GM18508 (cell line): ENCODE results near the gene E2F8.

Experiments used
- ATAC-seq: cut with Tn5 transposase; IDR thresholded peaks from one replicate; pipeline ENCODE4 v1.9.1; 2021; ENCODE audit warnings: moderate number of reproducible peaks; ENCODE audit not compliant: insufficient read depth, unreplicated experiment

The E2F8 gene

DNA sequence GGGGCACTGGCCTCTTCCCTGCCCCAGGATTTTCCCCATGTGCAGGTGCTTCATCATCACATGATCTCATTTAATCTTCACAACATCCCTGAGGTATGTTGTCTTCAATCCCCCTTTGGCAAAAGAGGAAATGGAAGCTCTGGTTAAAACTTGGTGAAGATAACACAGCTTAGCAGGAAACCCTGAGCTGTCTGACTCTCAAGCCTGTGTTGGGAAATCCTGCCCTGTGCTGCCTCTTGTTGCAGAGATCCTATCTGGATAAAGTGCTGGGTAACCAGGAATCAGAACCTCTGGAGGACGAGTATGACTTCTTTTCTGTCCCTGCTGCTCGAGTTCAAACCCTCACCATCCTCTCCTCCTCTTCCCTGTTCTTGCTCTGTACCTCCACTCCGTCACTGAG, 13.1 kb upstream of the E2F8 start:
- no peak for ATAC-seq

DNA sequence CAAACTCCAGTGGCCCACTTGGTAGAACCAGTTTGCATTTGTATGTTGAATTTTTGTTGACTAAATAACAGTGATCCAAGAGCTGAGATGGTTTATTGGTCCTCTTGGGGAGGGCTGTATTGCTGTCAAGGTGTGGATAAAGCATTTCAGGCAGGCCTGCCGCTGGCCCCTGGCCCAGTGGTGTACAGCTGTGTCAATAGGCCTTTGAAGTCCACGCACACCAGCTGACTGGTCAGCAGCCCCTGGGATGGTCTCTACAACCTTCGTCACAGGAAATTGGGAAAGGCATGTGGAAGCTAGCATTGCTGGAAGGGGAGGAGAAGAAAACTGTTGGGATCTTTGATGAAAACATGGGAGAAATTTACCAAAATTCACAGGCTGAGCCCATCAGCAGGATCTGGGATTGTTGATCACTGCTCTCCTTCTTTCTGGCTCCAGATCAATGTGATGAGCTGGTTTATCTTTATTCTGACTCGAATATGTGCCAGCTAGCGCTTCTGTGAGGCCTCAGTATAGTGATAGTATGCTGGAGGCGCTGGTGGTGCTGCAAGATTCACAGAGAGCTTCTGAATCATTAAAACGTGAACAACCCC, 12.5 kb upstream of the E2F8 start:
- no peak for ATAC-seq

DNA sequence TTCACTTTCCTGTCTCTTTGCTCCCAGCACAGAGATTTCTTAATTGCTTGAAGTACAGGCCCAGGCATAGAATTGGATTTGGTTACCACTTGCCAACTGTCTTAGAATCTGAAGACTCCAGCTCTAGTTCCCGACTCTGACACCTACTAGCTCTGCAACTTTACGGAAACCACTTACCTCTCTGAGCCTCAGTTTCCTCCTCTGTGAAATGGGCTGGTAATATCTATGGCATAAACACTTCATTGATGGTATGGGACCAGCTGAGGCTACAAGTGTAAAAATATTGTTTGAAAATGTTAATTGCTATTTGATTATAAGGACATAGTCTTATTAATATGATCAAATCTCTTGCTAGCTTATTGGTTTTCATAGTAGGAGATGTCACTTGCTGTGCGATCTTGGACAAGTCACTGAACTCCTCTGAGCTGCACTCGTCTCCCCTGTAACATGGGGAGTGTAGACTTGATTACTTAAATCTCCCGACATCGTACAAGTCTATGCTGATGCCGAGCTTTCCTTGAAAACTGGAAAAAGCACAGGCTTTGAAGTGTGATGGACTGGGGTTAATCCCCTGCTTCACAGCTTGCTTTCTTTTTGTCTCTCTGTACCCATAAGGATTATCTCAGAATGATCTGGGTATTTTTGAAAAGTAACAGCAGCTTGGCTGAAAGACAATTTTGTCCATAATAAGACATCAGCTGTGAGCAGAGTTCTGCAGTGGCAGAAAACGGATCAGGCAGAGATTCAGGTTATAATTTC, 11.8 kb upstream of the E2F8 start:
- no peak for ATAC-seq

DNA sequence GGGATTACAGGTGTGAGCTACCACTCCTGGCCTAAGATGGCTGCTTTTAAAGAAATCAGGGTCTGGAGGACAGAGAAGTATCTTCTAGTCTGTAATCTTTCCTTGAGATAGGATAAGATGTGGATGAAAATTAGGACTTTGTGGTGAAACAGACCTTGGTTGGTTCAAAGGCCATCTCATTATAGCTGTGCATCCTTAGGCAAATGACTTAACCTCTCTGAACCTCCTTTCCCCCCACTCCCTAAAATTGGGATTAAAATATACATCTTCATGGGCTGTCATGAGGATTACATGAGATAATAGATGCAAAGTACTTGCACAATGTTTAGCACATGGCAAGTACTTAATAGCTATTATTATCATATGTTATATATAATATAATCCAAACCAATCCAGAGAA, 10.8 kb upstream of the E2F8 start:
- no peak for ATAC-seq

DNA sequence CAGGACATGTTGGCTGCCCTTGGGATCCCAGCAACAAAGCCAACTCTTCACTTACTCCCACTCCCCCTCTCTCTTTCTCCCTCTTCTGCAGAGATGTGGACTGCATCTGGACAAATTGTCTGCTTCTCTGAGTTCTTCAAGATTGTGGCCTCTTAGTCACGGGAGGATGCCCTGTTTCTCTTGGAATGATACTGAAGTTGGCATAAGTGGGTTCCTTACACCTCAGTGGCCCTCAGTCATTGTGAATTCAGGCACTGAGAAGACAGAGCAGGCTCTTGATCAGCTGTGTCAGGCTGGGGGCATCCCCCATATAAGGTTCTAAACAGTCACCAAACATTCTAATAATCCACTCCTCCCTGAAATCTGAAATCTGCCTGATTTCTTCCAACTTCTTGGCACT, 6.1 kb upstream of the E2F8 start:
- no peak for ATAC-seq

DNA sequence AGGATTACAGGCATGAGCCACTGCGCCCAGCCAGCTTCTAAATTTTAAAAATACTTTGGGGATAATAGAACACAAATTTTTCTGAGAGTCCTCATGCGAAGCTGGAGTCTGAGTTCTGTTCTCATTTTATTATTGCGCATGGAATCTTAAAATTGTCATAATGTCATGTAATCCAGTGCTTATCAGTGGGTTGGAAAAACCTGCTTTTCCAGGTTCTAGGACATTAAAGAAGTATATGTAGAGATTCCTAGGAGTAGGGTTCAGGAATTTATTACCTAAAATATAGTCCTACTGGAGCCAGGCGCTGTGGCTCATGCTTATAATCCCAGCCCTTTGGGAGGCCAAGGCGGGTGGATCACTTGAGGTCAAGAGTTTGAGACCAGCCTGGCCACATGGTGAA, 4.6 kb upstream of the E2F8 start:
- no peak for ATAC-seq

DNA sequence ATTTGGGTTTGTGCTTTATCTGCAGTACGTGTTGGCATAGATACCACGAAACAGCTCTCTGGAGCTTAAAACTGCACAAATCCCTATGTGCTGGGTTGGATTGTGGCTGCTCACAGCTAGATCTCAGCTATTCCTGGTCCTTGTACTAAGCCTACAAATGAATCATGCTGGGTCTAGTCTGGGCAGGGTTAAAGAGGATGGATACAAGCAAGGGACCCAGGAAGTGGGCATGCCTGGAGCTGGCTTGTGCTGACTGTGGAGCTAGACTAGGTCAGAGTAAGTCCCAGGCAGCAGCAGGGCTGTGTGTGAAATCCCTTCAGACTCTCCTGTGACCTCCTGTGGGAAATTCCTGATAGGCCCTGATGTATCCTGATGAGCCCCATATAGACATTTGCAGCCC, 3.9 kb upstream of the E2F8 start:
- ATAC-seq, result no peak

DNA sequence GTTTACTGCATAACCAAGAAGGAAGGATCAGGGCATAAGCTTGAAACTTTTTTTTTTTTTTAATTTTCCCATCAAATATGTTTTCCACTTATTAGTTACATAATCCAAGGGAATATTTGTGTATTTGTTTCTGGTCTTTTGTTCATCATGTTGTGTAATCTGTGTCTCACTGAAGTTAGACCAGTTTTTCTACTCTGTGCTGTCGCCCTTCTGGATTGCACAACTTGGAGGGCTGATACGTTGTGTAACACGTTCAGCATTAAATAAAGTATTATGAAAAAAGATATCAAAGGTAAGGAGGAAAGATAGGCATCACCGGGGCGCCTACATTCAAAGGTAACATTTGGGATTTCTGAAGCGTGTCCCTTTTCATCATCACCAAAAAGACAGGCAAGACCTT, 3.3 kb upstream of the E2F8 start:
- no peak for ATAC-seq

DNA sequence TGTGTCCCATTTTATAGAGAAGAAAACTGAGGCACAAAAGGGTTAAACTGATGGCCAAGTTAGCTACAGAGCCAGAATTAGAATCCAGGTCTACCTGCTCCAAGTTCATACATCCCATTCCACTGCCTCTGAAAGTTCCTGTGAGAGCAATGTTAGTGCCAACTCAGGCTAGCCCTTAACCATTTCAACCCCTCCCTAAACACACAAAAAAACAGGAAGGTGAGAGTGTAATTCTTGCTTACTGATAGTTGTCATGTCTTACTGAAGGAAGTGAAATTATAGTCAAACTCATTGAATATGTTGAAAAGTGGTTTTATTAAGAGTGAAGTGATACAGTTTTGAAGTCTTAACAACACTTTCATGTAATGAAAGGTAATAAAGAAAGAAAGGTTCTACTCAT, 2.9 kb upstream of the E2F8 start:
- no peak for ATAC-seq

DNA sequence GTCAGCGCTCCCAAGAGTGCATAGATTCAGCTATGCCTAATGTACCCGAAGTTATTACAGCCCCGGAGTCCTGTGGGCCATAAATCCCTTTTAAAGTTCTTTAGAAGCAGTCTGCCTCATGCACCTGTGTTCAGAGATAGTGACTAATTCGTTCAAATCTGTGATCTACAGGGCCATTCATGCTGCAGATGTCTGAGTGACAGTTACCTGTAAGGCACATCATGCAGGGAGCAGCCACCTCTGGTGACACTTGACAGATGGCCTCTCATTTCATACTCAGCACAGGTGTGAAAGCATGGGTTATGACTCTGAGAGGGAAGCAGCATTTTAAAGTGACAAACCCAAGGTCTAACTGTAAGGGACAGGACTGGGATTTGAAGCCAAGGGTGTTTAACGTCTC, 2.4 kb upstream of the E2F8 start:
- ATAC-seq, result no peak

DNA sequence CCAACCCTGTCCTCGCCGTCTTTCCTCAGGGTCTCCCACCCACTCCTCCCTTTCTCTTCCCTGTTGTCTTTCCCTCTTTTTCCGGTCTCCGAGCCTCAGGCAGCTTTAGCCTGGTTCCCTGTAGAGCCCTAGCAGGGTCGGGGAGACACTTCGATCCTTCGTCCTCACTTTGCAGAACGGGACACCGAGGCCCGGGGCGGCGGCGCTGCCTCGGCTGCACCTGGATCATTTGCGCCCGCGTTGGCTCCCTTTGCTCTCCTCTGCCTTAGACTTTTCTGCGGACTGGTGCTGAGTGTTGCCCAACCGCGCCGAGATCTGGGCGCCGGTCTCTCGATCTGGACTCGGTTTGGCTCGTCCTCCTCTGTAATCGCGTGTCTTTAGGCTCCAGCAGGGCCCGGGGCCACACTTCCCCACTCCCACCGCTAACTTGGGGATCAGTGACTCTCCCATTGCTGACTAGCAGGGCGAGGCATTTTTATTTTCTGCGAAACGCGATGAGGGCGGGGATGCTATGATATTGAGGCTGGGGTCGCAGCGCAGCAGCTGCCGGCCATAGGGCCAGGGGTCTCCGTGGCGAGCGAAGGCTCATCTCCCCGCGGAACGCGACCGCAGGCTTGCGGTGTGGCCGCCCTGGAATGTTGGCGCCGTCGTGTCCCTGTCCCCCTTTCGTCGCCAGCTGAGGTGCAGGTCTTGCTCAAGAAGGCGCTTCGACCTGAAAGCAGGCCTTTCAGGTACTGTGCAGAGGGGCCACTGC, 1.6 kb upstream of the E2F8 start:
- ATAC-seq, result no peak

DNA sequence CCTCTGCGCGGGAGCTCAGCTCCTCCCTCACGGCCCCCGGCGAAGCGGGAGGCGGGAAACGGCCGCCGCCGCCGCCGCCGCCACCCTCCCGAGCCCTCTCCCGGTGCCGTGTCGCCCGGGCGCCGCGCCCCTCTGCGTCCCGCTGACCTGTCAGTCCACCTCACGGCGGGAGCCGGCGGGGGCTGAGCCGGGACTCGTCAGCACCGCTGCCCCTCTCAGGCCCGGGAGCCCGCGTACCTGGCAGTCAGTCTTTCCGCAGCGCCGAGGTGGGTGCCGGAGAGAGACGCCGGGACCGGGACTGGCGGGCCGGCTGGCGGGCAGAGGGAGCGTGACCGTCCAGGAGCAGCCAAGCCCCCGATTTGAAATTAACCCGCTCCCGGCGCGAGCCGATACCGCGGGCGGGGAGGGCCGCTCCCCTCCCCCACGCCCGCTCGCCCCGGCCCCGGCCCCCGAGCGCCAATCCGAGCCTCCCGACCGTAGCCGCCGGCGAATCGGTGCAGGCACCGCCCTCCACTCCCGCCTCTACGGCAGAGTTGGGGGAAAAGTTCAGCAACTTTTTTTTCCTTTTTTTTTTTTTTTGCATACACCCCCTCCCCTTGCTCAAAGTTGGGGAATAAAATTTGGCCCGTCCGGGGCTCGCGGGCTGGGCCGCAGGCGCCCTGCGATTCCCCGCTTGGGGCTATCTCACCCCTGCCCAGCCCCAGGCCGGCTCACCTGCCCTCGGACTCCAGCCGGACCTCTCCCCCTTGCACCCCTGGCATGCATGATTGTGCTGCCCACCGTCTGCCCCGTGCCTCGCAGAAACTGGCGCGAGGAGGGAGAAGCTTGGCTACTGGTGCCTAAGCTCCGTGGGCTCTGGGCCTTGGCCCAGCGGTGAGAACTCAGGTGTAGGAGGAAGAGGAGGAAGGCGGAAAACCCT, 774 bp upstream of the E2F8 start:
- ATAC-seq, result no peak

DNA sequence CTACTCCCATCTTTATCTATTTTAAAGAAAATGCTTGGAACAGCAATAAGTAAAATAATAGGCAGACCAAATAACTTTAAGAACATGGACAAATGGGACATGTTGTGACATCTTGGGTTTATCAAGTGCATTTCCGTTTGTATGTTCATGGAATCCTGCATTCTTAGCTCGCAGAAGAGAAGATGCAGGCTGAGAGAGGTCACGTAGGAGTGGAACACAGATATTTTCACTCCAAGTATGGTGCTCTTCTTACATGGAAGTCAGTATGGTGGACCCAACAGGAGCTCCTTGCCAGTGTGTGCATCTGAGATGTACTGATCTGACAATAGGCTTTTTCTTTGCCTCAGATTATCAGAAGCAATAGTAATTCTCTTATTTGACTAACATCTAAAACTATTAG, 1.7 kb downstream of the E2F8 start:
- no peak for ATAC-seq

DNA sequence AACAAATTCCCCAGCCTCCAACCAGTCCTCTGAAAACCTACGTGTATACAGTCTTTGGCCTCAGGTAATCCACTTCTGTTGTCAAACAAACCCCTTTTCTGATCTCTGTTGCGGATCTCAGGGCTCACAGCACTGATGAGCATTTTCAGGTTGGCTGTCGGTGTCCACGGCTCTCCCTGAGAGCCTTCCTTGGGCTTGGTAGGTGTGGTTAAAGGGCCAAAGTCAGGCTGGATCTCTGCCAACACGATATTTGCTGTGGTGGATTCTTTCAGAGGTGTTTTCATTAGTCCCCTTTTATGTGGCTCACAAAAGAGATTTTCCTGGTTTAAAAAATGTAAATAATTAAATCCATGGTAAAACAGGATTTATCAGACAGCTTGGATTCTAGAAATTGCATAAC, 2.9 kb downstream of the E2F8 start:
- ATAC-seq, result no peak

DNA sequence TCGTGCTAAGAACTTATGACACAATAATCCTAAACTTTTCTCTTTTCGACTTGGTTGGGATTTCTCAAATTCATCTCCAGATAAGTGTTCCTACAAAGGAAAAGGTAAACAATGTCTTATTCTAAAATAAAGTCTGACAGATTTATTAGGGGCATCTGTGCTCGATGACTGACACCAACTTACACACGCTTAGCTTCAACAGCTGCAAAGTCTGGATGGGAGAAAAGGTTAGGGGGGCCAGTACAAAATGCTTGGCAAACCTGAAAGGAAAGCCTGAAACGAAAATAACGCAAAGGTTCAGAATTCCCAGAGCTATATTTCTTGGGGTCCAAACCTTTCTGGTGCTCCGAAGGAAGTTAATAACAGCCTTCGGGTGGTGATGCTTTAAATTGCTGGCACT, 3.4 kb downstream of the E2F8 start:
- no peak for ATAC-seq

DNA sequence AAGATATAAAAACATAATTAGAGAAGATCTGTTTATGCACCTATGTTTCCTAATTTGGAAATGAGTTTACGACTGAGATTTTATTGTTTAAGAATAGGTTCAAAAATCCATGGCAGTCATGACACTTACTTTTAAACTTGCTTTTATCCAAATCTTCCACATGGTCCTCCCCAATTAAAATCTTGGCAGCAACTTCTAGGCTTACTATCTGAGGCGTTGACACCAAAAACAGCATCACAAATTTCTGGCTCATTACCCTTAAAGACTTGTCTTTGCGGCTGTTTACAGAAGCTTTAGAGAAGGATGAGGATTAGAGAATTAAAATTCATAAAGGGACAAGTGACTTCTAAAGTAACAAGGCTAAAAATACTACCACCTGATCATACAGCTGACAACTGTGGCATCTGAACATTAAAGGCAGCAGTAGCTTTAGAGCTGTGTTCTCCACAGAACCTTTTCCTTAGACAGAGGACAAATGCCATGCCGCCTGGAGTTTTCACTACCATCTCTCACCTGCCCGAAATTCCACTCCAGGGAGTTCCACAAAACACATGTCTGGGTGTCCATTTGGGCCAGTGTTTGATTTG, 6.4 kb downstream of the E2F8 start:
- ATAC-seq, result no peak

DNA sequence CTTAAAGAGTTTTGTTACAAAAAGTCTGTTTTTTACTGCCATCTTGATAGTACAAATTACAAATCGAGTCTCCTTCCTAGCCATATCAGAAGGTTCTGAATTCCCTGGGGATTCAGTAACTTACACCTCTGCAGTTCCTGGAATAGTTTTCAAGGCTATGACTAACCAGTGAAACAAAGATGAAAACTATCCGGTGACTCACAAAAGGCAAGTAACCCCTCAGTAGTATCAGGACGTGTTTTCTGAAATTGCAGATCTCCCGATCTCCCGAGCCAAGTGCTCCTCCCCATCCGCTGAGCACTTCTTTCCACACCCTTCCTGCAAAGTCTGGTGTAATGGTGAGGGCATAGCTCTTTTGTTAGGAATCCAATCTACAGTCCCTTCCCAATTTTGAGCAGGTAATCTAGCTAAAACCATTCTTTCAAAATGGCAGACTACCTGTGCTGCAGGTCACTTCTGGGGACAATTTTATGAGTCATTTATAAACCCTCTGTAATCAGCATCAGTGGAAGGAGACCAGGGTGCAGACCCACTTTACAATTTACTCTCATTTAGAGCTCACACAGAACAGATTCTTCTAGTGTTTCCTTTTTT, 7.7 kb downstream of the E2F8 start:
- no peak for ATAC-seq

DNA sequence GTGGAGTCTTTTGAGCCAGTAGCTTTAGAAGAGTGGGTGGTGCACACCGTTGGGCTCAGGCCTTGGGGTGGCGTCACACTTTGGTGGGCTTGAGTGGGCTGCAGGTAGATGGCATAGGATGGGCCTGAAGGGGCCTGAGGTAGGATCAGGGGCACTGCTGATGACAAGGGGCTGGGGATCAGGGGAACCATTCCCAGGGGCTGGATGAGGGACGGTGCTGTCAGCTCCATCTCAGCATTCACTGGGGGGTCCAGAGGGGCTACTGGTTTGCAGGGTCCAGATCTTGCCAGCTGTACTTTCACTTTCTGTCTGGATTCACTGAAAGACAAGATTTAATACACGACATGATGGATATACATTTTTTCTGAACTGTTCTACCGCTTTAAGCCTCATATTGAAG, 11.1 kb downstream of the E2F8 start:
- ATAC-seq, result no peak

DNA sequence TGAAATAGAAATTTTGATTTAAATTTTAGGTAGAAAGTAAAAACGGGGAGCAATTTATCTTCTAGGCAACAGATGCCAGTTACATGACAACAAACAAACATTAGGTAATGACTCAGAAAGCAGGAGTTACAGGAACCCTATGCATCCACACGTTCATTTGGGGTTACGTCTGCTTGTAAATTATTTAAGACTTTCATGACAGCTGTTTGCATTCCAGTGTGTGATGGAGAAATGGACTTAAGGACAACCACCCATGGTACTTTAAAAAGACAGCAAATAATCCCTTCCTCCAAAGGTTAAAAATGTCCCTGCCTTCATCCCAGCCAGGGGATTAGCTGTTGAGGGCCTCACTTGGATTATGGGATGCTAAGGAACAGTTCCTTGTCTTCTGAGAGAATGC, 11.8 kb downstream of the E2F8 start:
- ATAC-seq, result no peak
